Measurements from ENCODE around the gene TTC21A. TPM values are rescaled to one million over a fixed set of nuclear protein-coding genes. Genes with fewer than 3 reads are reported as not detected.

TTC21A gene
- total and polyA plus RNA-seq, 2 experiments from 2014 or later, result 1.8 to 2.0 TPM

GRCh38 chr3:39149059-39149455 lies 41.6 kb downstream of the TTC21A start (continued):
- TF ChIP-seq REST (IDR thresholded peaks at IDR 0.05; ENCODE audit: unreplicated experiment) (no peak), CREB1 (CRISPR knock-in tag; IDR thresholded peaks at IDR 0.05; ENCODE audit: low read depth) (no peak), EZH2 (IDR thresholded peaks at IDR 0.05; ENCODE audit: low read depth, unreplicated experiment) (no peak), NANOG (IDR thresholded peaks at IDR 0.05; ENCODE audit: borderline replicate concordance) (no peak)

DNA sequence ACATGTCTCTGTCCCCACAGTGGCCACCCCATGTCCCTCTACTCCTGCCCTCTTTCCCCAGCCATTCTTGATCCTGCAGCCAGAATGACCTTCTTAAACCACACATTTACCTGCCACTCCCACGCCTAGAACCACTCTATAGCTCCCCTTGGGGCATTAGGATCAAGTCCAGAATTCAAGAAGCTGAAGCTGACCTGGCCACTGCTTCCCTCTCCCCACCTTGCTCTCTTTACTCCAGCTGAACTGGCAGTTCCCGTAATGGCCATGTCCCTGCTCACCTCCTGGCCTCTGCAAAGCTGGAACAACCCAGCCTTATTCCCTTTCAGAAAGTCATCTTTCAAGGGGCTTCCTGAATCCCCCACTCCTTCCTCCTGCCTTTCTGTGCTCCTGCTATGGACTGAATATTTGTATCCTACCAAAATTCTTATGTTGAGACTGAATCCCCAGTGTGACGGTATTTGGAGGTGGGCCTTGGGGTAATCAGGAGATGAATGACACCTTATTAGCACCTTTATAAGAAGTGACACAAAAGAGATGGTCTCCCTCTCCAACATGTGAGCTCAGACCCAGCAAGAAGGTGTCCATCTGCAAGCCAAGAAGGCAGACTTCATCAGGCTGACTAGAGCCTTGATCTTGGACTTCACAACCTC lies 42.1 kb downstream of the TTC21A start:
- Histone ChIP-seq H3K27ac (ENCODE audit: low read depth) (no peak overlapping the region), H2AFZ (no peak overlapping the region), H3K4me2 (peak overlapping the region; percentile 99), H3K36me3 (ENCODE audit: insufficient read depth) (peaks cover 12% of the 10 kb centered on the region; the same call in 1 of the 2 replicates), H3F3A (replicated peaks; ENCODE audit: low read depth) (peaks cover 11% of the 10 kb centered on the region), H4K20me1 (replicated peaks; ENCODE audit: insufficient read depth) (peaks cover 7% of the 10 kb centered on the region), H3K27me3 (ENCODE audit: insufficient read depth) (no peaks in the 10 kb centered on the region), H3K4me3 (no peak overlapping the region), H3K79me2 (replicated peaks; ENCODE audit: insufficient read depth) (peaks cover 46% of the 10 kb centered on the region), H3K9me2 (ENCODE audit: insufficient read depth) (no peaks in the 10 kb centered on the region), H3K4me1 (ENCODE audit: insufficient read depth) (peaks cover 55% of the 10 kb centered on the region)
- Mint-ChIP-seq H3K27me3 (ENCODE audit: insufficient read depth, low read depth, poor library complexity) (peaks cover 29% of the 10 kb centered on the region), H3K9me3 (no peaks in the 10 kb centered on the region; the same call in 2 of the 3 replicates), H3K4me3 (peak overlapping the region; percentile 22; the same call in 1 of the 3 replicates), H3K27ac (peak overlapping the region; percentile 48), H3K36me3 (ENCODE audit: low read depth) (peaks cover 19% of the 10 kb centered on the region), H3K4me1 (peaks cover 72% of the 10 kb centered on the region)
- DNase-seq (ENCODE audit: low spot score) (no peak), ATAC-seq (no peak)
- no peak for TF ChIP-seq ZNF331 (CRISPR knock-in tag; IDR thresholded peaks at IDR 0.05; ENCODE audit: low read depth)

DNA sequence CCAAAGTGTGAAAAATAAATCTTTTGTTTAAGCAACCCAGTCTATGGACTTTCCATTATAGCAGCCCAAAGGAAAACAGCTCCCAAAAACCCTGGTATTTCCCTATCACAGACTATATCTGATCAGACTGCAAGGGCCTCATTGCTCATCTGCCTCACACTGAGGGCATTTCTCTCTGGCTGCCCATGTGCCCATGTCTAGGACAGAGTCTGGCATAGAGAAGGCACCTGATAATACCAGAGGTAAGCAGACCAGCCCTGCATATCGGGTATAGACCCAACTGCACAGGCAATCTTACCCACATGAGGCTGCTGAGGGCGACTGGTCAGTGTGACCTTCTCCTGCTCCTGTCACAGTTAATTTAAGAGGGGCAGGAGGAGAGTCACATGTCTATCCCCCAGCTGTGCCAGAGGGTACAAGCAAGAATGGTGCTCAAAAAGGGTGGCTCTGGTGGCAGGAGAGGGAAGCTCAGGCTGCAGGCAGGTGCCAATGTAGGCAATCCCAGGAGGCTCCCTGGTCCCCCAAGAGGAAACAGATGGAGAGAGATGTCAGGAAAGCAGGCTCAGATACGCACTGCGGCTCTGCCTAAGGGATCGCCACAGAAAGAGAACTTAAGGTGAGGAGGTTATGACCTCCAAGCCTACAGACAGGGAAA lies 42.8 kb downstream of the TTC21A start:
- H3K4me1 ChIP-seq (ENCODE audit: insufficient read depth), result peaks cover 60% of the 10 kb centered on the region
- H3K9me2 ChIP-seq (ENCODE audit: insufficient read depth), result no peaks in the 10 kb centered on the region
- peaks cover 46% of the 10 kb centered on the region for H3K79me2 ChIP-seq (replicated peaks; ENCODE audit: insufficient read depth)
- Mint-ChIP-seq H3K4me3 (peak overlapping the region; percentile 84), H3K27ac (peak overlapping the region; percentile 92), H3K9me3 (no peaks in the 10 kb centered on the region; the same call in 2 of the 3 replicates), H3K4me1 (peaks cover 77% of the 10 kb centered on the region), H3K27me3 (ENCODE audit: insufficient read depth, low read depth, poor library complexity) (peaks cover 33% of the 10 kb centered on the region), H3K36me3 (ENCODE audit: low read depth) (peaks cover 14% of the 10 kb centered on the region)
- no peak for ATAC-seq
- H4K20me1 ChIP-seq (replicated peaks; ENCODE audit: insufficient read depth), result peaks cover 6% of the 10 kb centered on the region
- H2AFZ ChIP-seq, result no peak overlapping the region
- peaks cover 11% of the 10 kb centered on the region for H3F3A ChIP-seq (replicated peaks; ENCODE audit: low read depth)
- H3K27me3 ChIP-seq (ENCODE audit: insufficient read depth), result no peaks in the 10 kb centered on the region
- peak overlapping the region; percentile 99 for H3K4me2 ChIP-seq
- H3K27ac ChIP-seq (ENCODE audit: low read depth), result peak overlapping the region; percentile 94
- peaks cover 11% of the 10 kb centered on the region; the same call in 1 of the 2 replicates for H3K36me3 ChIP-seq (ENCODE audit: insufficient read depth)
- H3K4me3 ChIP-seq, result peak overlapping the region; percentile 87
- DNase-seq (ENCODE audit: low spot score), result no peak
- no peak for TF ChIP-seq JUNB (IDR thresholded peaks at IDR 0.05; ENCODE audit: unreplicated experiment)
- TF ChIP-seq ZNF331 (CRISPR knock-in tag; IDR thresholded peaks at IDR 0.05; ENCODE audit: low read depth), result no peak
- no peak for TF ChIP-seq ZNF462 (CRISPR knock-in tag; IDR thresholded peaks at IDR 0.05)
- TF ChIP-seq EZH2phosphoT487 (IDR thresholded peaks at IDR 0.05; ENCODE audit: unreplicated experiment), result no peak
- no peak for TF ChIP-seq ZNF114 (CRISPR knock-in tag; IDR thresholded peaks at IDR 0.05)

Data from GM23338 (cell line).